HepG2 (cell line): ENCODE measurements around the gene ERBB3. TPM values are rescaled to one million over a fixed set of nuclear protein-coding genes. Genes with fewer than 3 reads are reported as not detected.

Experiments
- CEBPG ChIP-seq: IDR thresholded peaks from 2 replicates; pipeline ENCODE4 v1.6.1; 2016
- DBP ChIP-seq: sonication (generic); formaldehyde crosslinking; IDR thresholded peaks from 2 replicates; pipeline ENCODE4 v1.4.0; 2020; ENCODE audit warnings: missing genetic modification reagents; ENCODE audit errors: not compliant biosample characterization
- DR1 ChIP-seq: sonication (generic); formaldehyde crosslinking; IDR thresholded peaks from 2 replicates; pipeline ENCODE4 v1.8.0; 2021; ENCODE audit warnings: mild to moderate bottlenecking, missing genetic modification reagents, inconsistent platforms
- GTF3A ChIP-seq: sonication (generic); formaldehyde crosslinking; conservative IDR thresholded peaks from 2 replicates; pipeline ENCODE4 v1.4.0; 2020; ENCODE audit warnings: mild to moderate bottlenecking, missing genetic modification reagents
- HOXA3 ChIP-seq: sonication (generic); formaldehyde crosslinking; IDR thresholded peaks from 2 replicates; pipeline ENCODE4 v1.5.0; 2020; ENCODE audit warnings: missing genetic modification reagents
- KLF9 ChIP-seq: IDR thresholded peaks from 2 replicates; pipeline ENCODE4 v1.6.1; 2016; ENCODE audit warnings: low read depth
- NR1H2 ChIP-seq: sonication (generic); formaldehyde crosslinking; IDR thresholded peaks from 2 replicates; pipeline ENCODE4 v1.8.1; 2022; ENCODE audit warnings: low read depth, missing genetic modification reagents, borderline replicate concordance
- SRY ChIP-seq: sonication (generic); formaldehyde crosslinking; IDR thresholded peaks from 2 replicates; pipeline ENCODE4 v1.8.0; 2022; ENCODE audit warnings: mild to moderate bottlenecking, missing genetic modification reagents
- ZNF331 ChIP-seq: sonication (generic); formaldehyde crosslinking; IDR thresholded peaks from 2 replicates; pipeline ENCODE4 v1.4.0; 2020; ENCODE audit warnings: missing genetic modification reagents
- ZNF737 ChIP-seq: sonication (generic); formaldehyde crosslinking; IDR thresholded peaks from 2 replicates; pipeline ENCODE4 v1.5.0; 2020; ENCODE audit warnings: missing genetic modification reagents, mild to moderate bottlenecking, borderline replicate concordance
- ZNF790 ChIP-seq: sonication (generic); formaldehyde crosslinking; IDR thresholded peaks from 2 replicates; pipeline ENCODE4 v1.8.0; 2022; ENCODE audit warnings: missing genetic modification reagents, mild to moderate bottlenecking, borderline replicate concordance
- ZNF83 ChIP-seq: sonication (generic); formaldehyde crosslinking; IDR thresholded peaks from 2 replicates; pipeline ENCODE4 v1.4.0; 2020; ENCODE audit warnings: missing genetic modification reagents, mild to moderate bottlenecking, borderline replicate concordance
- polyA plus RNA-seq, 8 experiments: library from polyadenylated mRNA; depleted of rRNA in 3 of 8; stranded (reverse) in 7 of 8; unstranded in 1 of 8; fragments of >200 nt; fragmentation: Illumina TruSeq in 4 of 8; extraction: Trizol in 4 of 8; gene quantifications; 2 replicates each; pipeline versions ENCODE4 v1.2.1 to v1.2.3, GENCODE V29; 2011 to 2016; ENCODE audit warnings: low read depth in 4 of 8, missing spikeins in 1 of 8, mixed read lengths in 1 of 8; ENCODE audit not compliant: insufficient read depth in 1 of 8
- total RNA-seq, 5 experiments: library from RNA; depleted of rRNA; stranded (reverse); fragments of >200 nt; fragmentation: Illumina TruSeq; extraction: Trizol; gene quantifications; 2 replicates each; pipeline ENCODE4 v1.2.3, GENCODE V29; 2016; ENCODE audit warnings: low read depth in 1 of 5
- TF ChIP-seq, protein P1 (sequence below): sonication (generic); formaldehyde crosslinking; IDR thresholded peaks from 2 replicates; pipeline ENCODE4 v1.5.1; 2020; ENCODE audit warnings: mild to moderate bottlenecking, moderate library complexity, missing genetic modification reagents
- TF ChIP-seq, protein P2 (sequence below), 2 experiments: fragments of 450-650 bp in 1 of 2; sonication (generic) in 1 of 2; formaldehyde crosslinking in 1 of 2; IDR thresholded peaks; 2 replicates each; pipeline versions ENCODE4 v1.6.1 to v1.8.0; 2016 to 2022; ENCODE audit warnings: antibody characterized with exemption in 1 of 2, mild to moderate bottlenecking in 1 of 2, missing genetic modification reagents in 1 of 2
- TF ChIP-seq, protein P3 (sequence below): IDR thresholded peaks from 2 replicates; pipeline ENCODE4 v1.6.1; 2016; ENCODE audit warnings: low read depth, control low read depth

ERBB3 gene
- total and polyA plus RNA-seq, 2 of the 13 experiments (the other 11 are each of a cell fraction or from before 2014, with no cell fraction given), result 93.6 to 358 TPM

GRCh38 chr12:56116267-56117081 is 36.5 kb downstream of the ERBB3 start, which contains the start of gene RPL41 (continued):
- TF ChIP-seq, protein P1, sequence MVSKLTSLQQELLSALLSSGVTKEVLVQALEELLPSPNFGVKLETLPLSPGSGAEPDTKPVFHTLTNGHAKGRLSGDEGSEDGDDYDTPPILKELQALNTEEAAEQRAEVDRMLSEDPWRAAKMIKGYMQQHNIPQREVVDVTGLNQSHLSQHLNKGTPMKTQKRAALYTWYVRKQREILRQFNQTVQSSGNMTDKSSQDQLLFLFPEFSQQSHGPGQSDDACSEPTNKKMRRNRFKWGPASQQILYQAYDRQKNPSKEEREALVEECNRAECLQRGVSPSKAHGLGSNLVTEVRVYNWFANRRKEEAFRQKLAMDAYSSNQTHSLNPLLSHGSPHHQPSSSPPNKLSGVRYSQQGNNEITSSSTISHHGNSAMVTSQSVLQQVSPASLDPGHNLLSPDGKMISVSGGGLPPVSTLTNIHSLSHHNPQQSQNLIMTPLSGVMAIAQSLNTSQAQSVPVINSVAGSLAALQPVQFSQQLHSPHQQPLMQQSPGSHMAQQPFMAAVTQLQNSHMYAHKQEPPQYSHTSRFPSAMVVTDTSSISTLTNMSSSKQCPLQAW (CRISPR knock-in tag), result no peak
- TF ChIP-seq SRY (CRISPR knock-in tag) (0 out of 2 replicates have a peak, but pooled peaks have one; percentile 59), ZNF737 (no peak), DBP (CRISPR knock-in tag) (peak; percentile 19), ZNF331 (CRISPR knock-in tag) (peak; percentile 62; the same call in 1 of the 2 replicates), HOXA3 (CRISPR knock-in tag) (peak; percentile 88), KLF9 (CRISPR knock-in tag) (no peak; the same call in 1 of the 2 replicates), NR1H2 (CRISPR knock-in tag) (no peak), DR1 (CRISPR knock-in tag) (peak; percentile 98), ZNF790 (no peak), GTF3A (CRISPR knock-in tag) (no peak), ZNF83 (CRISPR knock-in tag) (no peak), CEBPG (CRISPR knock-in tag) (peak; percentile 49; the same call in 1 of the 2 replicates)
- TF ChIP-seq, protein P2, sequence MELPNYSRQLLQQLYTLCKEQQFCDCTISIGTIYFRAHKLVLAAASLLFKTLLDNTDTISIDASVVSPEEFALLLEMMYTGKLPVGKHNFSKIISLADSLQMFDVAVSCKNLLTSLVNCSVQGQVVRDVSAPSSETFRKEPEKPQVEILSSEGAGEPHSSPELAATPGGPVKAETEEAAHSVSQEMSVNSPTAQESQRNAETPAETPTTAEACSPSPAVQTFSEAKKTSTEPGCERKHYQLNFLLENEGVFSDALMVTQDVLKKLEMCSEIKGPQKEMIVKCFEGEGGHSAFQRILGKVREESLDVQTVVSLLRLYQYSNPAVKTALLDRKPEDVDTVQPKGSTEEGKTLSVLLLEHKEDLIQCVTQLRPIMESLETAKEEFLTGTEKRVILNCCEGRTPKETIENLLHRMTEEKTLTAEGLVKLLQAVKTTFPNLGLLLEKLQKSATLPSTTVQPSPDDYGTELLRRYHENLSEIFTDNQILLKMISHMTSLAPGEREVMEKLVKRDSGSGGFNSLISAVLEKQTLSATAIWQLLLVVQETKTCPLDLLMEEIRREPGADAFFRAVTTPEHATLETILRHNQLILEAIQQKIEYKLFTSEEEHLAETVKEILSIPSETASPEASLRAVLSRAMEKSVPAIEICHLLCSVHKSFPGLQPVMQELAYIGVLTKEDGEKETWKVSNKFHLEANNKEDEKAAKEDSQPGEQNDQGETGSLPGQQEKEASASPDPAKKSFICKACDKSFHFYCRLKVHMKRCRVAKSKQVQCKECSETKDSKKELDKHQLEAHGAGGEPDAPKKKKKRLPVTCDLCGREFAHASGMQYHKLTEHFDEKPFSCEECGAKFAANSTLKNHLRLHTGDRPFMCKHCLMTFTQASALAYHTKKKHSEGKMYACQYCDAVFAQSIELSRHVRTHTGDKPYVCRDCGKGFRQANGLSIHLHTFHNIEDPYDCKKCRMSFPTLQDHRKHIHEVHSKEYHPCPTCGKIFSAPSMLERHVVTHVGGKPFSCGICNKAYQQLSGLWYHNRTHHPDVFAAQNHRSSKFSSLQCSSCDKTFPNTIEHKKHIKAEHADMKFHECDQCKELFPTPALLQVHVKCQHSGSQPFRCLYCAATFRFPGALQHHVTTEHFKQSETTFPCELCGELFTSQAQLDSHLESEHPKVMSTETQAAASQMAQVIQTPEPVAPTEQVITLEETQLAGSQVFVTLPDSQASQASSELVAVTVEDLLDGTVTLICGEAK (IDR thresholded peaks at IDR 0.05), result peak; percentile 25; the same call in 1 of the 2 replicates
- TF ChIP-seq, protein P2 (CRISPR knock-in tag; IDR thresholded peaks at IDR 0.05), result peak; percentile 71
- TF ChIP-seq, protein P3, sequence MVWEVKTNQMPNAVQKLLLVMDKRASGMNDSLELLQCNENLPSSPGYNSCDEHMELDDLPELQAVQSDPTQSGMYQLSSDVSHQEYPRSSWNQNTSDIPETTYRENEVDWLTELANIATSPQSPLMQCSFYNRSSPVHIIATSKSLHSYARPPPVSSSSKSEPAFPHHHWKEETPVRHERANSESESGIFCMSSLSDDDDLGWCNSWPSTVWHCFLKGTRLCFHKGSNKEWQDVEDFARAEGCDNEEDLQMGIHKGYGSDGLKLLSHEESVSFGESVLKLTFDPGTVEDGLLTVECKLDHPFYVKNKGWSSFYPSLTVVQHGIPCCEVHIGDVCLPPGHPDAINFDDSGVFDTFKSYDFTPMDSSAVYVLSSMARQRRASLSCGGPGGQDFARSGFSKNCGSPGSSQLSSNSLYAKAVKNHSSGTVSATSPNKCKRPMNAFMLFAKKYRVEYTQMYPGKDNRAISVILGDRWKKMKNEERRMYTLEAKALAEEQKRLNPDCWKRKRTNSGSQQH (CRISPR knock-in tag), result no peak
